ENCODE data around the gene RIPK4. TPM values are rescaled to one million over a fixed set of nuclear protein-coding genes. Genes with fewer than 3 reads are reported as not detected.

The RIPK4 gene
- total RNA-seq, 1 donor from 2014 or later: 28.0 TPM

DNA sequence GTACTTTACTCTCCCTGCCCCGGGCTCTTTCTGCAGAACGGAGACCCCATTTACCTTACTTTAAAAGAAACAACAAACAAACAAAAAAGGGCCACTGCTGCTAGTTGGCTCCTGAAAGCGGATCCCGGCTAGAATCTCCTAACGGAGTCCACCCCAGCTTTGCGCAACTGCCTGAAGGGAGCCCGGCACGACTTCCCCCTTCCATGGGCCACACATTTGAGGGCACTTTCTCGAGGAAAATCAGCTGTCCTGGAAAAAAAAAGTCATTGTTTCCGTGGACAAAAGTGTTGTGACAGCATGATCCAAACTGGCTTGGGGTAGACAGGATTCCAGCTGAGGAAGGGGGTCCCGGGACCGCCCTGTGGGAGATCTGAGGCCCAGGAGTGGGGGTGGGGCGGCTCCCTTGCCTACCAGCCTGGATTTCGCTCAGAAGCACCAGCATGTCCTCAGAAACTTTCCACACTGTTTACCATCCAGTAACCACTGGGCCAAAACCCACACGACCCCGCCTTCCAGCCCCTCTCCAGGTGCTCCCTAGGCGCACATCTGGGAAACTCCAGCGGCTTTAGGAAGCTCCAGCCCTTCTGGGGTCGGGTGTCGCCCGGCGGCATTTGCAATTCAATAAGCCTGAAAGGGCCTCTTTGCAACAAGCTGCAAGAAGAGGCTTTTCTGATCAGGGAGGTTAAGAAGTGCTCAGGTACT, 4.8 kb downstream of the RIPK4 start:
- TF ChIP-seq, protein P1, sequence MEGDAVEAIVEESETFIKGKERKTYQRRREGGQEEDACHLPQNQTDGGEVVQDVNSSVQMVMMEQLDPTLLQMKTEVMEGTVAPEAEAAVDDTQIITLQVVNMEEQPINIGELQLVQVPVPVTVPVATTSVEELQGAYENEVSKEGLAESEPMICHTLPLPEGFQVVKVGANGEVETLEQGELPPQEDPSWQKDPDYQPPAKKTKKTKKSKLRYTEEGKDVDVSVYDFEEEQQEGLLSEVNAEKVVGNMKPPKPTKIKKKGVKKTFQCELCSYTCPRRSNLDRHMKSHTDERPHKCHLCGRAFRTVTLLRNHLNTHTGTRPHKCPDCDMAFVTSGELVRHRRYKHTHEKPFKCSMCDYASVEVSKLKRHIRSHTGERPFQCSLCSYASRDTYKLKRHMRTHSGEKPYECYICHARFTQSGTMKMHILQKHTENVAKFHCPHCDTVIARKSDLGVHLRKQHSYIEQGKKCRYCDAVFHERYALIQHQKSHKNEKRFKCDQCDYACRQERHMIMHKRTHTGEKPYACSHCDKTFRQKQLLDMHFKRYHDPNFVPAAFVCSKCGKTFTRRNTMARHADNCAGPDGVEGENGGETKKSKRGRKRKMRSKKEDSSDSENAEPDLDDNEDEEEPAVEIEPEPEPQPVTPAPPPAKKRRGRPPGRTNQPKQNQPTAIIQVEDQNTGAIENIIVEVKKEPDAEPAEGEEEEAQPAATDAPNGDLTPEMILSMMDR (IDR thresholded peaks at IDR 0.05): no peak
- no peak for TF ChIP-seq POLR2A (IDR thresholded peaks at IDR 0.05)
- no peak for TF ChIP-seq POLR2AphosphoS5 (IDR thresholded peaks at IDR 0.05; ENCODE audit: insufficient read depth in 1 of 2, low read depth in 1 of 2)
- H3K4me3 ChIP-seq: peak overlapping the region in 1 of 2 donors; percentile 31
- H3K36me3 ChIP-seq: no peaks in the 10 kb centered on the region
- H3K27me3 ChIP-seq: peaks cover 20% of the 10 kb centered on the region
- peaks cover 30% of the 10 kb centered on the region for H3K4me1 ChIP-seq
- intact Hi-C loops (cut with DNase I): no loop called here
- no peak for DNase-seq (ENCODE audit: extremely low spot score in 2 of 2)
- H3K27ac ChIP-seq: no peak overlapping the region
- no peaks in the 10 kb centered on the region for H3K9me3 ChIP-seq

DNA sequence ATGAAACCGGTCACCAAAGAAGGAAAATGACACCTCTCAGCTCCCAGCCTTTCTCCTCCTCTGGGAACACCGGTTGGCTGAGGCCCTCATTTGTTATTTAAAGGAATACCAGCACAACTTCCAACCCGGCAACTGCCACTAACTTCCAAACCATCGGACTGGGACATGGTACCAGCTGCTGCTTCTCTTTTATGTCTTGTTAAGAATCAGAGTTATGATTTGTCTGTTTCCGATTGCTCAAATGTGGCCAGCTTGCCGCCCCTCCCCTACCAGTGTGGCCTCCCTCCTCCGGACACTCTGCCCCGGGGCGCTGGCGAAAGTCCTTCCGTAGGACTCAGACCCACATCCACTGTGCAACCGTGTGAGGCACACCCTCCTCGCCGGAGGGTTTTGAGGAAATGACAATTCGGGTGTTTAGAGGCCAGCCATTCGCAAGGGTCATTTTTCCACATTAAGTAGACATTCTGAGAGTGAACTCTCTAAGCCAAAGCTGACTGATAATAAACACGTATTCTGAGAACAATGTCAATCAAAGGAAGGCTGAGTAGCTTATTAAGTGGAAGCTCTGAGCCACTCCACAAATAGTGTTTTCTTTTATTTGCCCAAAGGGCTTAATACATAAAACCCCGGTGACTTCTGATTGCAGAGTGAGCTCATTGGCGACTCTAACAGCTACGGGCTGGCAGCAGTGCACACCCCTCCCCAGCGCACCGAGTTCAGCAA, 5.5 kb downstream of the RIPK4 start:
- intact Hi-C loops (cut with DNase I): no loop called here
- Histone ChIP-seq H3K27ac (no peak overlapping the region), H3K4me1 (peaks cover 26% of the 10 kb centered on the region)

DNA sequence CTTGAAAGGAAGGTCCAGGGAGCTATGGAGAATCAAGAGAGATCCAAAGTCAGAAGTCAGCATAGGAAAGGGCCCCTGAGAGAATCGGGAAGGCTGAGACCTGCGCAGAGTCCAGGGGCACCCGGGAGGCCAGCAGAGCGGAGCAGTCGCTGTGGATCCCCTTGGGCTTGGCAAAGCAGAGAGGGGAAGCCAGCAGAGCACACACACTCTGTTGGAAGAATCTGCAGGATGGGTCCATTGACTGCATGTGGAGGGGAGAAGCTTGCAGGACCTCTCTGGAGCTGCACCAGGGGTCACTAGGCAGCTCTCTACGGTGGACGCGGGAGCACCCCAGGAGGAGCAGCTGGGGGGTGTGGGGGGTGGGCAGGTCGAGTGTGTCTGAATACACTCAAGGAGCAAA, 6.4 kb downstream of the RIPK4 start:
- no peak for DNase-seq (ENCODE audit: extremely low spot score in 2 of 2)
- Histone ChIP-seq H3K4me1 (peaks cover 26% of the 10 kb centered on the region), H3K36me3 (no peaks in the 10 kb centered on the region), H3K4me3 (no peak overlapping the region), H3K27me3 (peaks cover 11% of the 10 kb centered on the region), H3K9me3 (no peaks in the 10 kb centered on the region), H3K27ac (no peak overlapping the region)
- no peak for TF ChIP-seq POLR2A (IDR thresholded peaks at IDR 0.05)
- no peak for TF ChIP-seq POLR2AphosphoS5 (IDR thresholded peaks at IDR 0.05; ENCODE audit: insufficient read depth in 1 of 2, low read depth in 1 of 2)
- TF ChIP-seq, protein P1 (IDR thresholded peaks at IDR 0.05): no peak
- intact Hi-C loops (cut with DNase I): no loop called here

More for the DNA sequence above, 5.5 kb downstream of the RIPK4 start:
- DNase-seq (ENCODE audit: extremely low spot score in 2 of 2): no peak
- Histone ChIP-seq H3K36me3 (no peaks in the 10 kb centered on the region), H3K27me3 (peaks cover 14% of the 10 kb centered on the region), H3K4me3 (peak overlapping the region in 1 of 2 donors; percentile 31), H3K9me3 (no peaks in the 10 kb centered on the region)
- no peak for TF ChIP-seq POLR2A (IDR thresholded peaks at IDR 0.05)
- TF ChIP-seq, protein P1 (IDR thresholded peaks at IDR 0.05): no peak
- no peak for TF ChIP-seq POLR2AphosphoS5 (IDR thresholded peaks at IDR 0.05; ENCODE audit: insufficient read depth in 1 of 2, low read depth in 1 of 2)

DNA sequence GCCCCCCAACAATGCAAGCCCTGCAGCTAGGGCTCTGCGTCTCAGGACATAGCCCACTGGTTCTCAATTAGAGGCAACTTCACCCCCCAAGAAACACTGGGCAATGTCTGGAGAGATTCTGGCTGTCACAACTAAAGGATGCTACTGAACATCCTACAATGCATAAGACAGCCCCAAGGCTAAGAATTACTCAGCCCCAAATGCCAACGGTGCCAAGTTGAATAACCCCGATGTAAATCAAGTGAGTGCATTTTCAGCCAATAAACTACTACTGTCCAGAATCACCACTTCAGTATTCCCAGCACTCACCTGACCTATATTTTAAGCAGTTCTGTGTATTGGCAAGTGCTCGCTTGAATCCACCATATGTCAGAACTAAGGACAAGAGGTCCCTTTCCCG, 6.9 kb downstream of the RIPK4 start:
- H3K27me3 ChIP-seq: peaks cover 11% of the 10 kb centered on the region
- TF ChIP-seq POLR2A (IDR thresholded peaks at IDR 0.05) (no peak), POLR2AphosphoS5 (IDR thresholded peaks at IDR 0.05; ENCODE audit: insufficient read depth in 1 of 2, low read depth in 1 of 2) (no peak)
- TF ChIP-seq, protein P1 (IDR thresholded peaks at IDR 0.05): no peak
- no peaks in the 10 kb centered on the region for H3K36me3 ChIP-seq
- no peak for DNase-seq (ENCODE audit: extremely low spot score in 2 of 2)
- peaks cover 26% of the 10 kb centered on the region for H3K4me1 ChIP-seq
- no peak overlapping the region for H3K4me3 ChIP-seq
- no peaks in the 10 kb centered on the region for H3K9me3 ChIP-seq
- intact Hi-C loops (cut with DNase I): no loop called here
- no peak overlapping the region for H3K27ac ChIP-seq
